ENCODE results near the gene SH2B2.

- TF ChIP-seq CTCF (IDR thresholded peaks at IDR 0.05) (no peak), POLR2A (IDR thresholded peaks at IDR 0.05) (no peak)
Measured at GRCh38 chr7:102248456-102249395, 37.9 kb upstream of the SH2B2 start.

All from prostate gland (tissue), 2 donors.